ENCODE results near the gene NAIP.
"Not testable (repeated sequence)": the region's sequence is repeated elsewhere in the genome, so short reads cannot be mapped to it uniquely, and the experiment has no call there.

Gene NAIP

DNA sequence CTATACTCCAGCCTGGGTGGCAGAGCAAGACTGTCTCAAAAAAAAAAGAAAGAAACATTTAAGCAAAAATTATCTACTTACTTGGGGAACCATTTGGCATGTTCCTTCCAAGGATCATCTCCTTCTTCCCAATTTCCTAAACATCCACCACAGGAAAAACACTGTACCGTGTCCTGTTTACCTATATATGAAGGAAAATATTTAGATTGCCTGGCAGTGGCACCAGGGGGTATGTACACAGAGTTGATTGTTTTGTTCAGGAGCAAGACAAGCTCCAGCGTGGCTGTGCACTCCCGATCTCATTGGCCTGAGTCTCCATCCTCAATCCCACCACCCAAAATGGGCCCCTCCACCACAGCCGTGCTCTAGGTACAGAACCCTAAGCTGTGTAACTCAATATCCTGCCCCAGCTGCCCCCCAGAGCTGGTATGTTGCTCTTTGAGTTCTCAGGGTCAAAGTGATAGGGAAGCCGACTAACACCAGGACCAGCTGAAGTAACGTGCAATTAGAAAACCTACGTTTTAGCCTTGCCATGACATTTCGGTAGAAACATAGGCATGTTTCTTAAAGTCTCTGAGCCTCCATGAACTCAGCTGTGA is 13.8 kb downstream of the NAIP start:
- no peaks in the 10 kb centered on the region for H3K9me3 ChIP-seq (ENCODE audit: control insufficient read depth, insufficient read depth, low read length)
- H3K27me3 ChIP-seq (ENCODE audit: control insufficient read depth, insufficient read depth, low read length), result no peaks in the 10 kb centered on the region
- H3K27ac ChIP-seq (ENCODE audit: low read depth, low read length), result no peak overlapping the region
- H3K36me3 ChIP-seq (ENCODE audit: control insufficient read depth, insufficient read depth, low read length), result no peaks in the 10 kb centered on the region
- no peak overlapping the region for H3K9ac ChIP-seq (ENCODE audit: low read depth, low read length)
- 0 out of 2 replicates have a peak, but pooled peaks cover 5% of the 10 kb centered on the region for H3K4me1 ChIP-seq (ENCODE audit: control insufficient read depth, insufficient read depth, low read length)
- no peak overlapping the region for H3K4me3 ChIP-seq (ENCODE audit: low read depth, low read length)

DNA sequence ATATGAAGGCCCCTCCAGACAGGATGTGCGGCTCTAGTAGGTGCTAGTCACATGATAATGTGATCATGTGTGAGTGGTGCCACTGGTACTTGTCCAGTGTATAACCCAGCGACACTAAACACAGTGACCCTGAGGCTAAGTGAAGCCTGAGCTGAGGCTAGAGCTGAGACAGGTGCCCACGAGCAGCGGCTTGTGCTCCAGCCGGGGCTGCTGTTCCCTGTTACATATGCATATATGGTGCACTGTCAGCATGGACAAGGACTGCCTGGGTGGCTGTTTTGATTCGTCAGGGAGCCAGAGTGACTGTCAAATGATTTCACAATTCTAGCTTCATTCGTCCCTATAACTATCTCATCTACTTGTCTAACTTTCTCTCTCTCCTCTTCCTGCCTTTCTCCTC is 18.2 kb downstream of the NAIP start:
- not testable (repeated sequence) for H3K4me3 ChIP-seq (ENCODE audit: low read depth, low read length); H3K4me1 ChIP-seq (ENCODE audit: control insufficient read depth, insufficient read depth, low read length); H3K9me3 ChIP-seq (ENCODE audit: control insufficient read depth, insufficient read depth, low read length); H3K27me3 ChIP-seq (ENCODE audit: control insufficient read depth, insufficient read depth, low read length); H3K27ac ChIP-seq (ENCODE audit: low read depth, low read length); H3K9ac ChIP-seq (ENCODE audit: low read depth, low read length); H3K36me3 ChIP-seq (ENCODE audit: control insufficient read depth, insufficient read depth, low read length)

DNA sequence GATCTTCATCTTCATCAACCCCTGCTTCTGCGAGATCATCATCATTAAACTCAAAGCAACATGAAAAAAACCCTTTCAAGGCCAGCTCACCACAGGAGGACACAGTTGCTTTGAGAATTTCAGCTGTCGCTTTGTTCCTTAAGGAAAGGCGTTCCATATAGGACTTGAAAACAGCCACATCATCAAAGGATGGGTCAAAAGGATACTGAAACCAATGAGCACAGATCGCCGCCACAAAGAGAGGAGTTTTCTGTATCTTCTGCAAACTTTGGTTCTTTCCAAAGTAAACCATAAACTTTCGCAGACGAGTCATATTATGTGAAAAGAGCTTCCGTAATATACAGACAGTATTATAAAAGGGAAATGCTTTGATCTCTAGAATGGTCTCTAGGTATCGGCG is 40.3 kb downstream of the NAIP start:
- not testable (repeated sequence) for H3K27me3 ChIP-seq (ENCODE audit: control insufficient read depth, insufficient read depth, low read length); H3K27ac ChIP-seq (ENCODE audit: low read depth, low read length); H3K4me3 ChIP-seq (ENCODE audit: low read depth, low read length); H3K36me3 ChIP-seq (ENCODE audit: control insufficient read depth, insufficient read depth, low read length); H3K4me1 ChIP-seq (ENCODE audit: control insufficient read depth, insufficient read depth, low read length); H3K9ac ChIP-seq (ENCODE audit: low read depth, low read length); H3K9me3 ChIP-seq (ENCODE audit: control insufficient read depth, insufficient read depth, low read length)

DNA sequence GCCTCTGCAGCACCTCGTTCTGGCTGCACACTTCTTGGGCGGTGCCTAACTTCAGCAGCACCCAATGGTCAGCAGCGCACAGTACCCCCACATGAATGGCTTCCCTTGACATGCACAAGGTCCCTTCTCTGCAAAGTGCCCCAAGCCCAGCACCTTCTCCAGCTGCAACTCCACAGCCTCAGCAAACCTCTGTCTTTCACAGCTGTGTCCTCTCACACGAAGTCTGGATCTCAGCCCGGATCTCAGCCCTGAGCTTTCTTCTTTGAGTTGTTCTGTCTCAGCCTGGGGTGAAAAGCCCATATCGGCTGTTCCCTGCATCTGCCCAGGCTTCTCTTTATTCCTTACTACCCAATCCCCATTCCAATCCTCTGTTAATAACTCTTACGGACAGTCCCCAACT is 57.9 kb downstream of the NAIP start:
- H3K27me3 ChIP-seq (ENCODE audit: control insufficient read depth, insufficient read depth, low read length); H3K9me3 ChIP-seq (ENCODE audit: control insufficient read depth, insufficient read depth, low read length); H3K27ac ChIP-seq (ENCODE audit: low read depth, low read length); H3K4me1 ChIP-seq (ENCODE audit: control insufficient read depth, insufficient read depth, low read length); H3K9ac ChIP-seq (ENCODE audit: low read depth, low read length); H3K36me3 ChIP-seq (ENCODE audit: control insufficient read depth, insufficient read depth, low read length); H3K4me3 ChIP-seq (ENCODE audit: low read depth, low read length): not testable (repeated sequence)

DNA sequence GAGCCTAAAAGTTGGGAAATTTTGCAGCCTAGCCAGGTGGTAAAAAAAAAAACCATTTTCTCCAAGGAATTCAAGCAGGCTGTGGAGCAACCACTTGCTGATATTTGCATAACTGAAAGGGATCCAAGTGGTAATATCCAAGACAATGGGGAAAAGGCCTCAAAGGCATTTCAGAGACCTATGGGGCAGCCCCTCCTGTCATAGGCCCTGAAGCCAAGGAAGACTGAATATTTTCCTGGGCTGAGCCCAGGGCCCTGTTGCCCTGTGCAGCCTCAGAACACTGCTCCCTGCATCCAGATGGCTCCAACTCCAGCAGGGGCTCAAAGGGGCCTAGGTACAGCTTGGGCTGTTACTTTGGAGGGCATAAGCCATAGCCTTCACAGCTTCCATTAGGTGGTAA is 60.6 kb downstream of the NAIP start:
- H3K9ac ChIP-seq (ENCODE audit: low read depth, low read length); H3K36me3 ChIP-seq (ENCODE audit: control insufficient read depth, insufficient read depth, low read length); H3K27me3 ChIP-seq (ENCODE audit: control insufficient read depth, insufficient read depth, low read length); H3K4me3 ChIP-seq (ENCODE audit: low read depth, low read length); H3K27ac ChIP-seq (ENCODE audit: low read depth, low read length); H3K9me3 ChIP-seq (ENCODE audit: control insufficient read depth, insufficient read depth, low read length); H3K4me1 ChIP-seq (ENCODE audit: control insufficient read depth, insufficient read depth, low read length): not testable (repeated sequence)

DNA sequence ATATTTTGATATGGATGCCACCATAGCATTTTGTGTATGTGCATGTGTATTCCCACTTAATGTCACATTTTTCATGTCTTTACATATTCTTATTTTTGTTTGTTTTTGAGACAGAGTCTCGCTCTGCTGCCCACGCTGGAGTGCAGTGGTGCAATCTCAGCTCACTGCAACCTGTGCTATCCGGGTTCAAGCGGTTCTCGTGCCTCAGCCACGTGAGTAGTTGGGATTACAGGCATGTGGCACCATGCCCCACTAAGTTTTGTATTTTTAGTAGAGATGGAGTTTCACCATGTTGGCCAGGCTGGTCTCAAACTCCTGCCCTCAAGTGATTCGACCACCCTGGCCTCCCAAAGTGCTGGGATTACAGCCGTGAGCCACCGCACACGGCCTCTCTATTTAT is 72.1 kb downstream of the NAIP start:
- not testable (repeated sequence) for H3K27ac ChIP-seq (ENCODE audit: low read depth, low read length); H3K27me3 ChIP-seq (ENCODE audit: control insufficient read depth, insufficient read depth, low read length); H3K4me3 ChIP-seq (ENCODE audit: low read depth, low read length); H3K9me3 ChIP-seq (ENCODE audit: control insufficient read depth, insufficient read depth, low read length); H3K4me1 ChIP-seq (ENCODE audit: control insufficient read depth, insufficient read depth, low read length); H3K36me3 ChIP-seq (ENCODE audit: control insufficient read depth, insufficient read depth, low read length); H3K9ac ChIP-seq (ENCODE audit: low read depth, low read length)

DNA sequence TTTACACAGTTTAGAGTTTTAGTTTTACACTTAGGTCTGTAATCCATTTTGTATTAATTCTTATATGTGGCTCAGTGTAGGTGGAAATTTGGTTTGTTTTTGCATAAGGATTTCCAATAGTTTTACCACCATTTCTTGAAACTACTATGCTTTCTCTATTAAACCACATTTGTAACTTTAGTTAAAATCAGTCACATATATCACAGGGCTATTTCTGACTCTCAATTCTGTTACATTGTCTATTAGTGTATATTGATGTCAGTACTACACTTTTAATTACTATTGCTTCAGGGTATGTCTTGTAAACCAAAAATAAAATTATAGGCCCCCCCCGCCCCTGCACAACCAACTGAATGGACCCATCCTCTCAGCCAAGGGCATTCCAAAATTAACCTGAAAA is 92.6 kb downstream of the NAIP start:
- H3K36me3 ChIP-seq (ENCODE audit: control insufficient read depth, insufficient read depth, low read length); H3K4me1 ChIP-seq (ENCODE audit: control insufficient read depth, insufficient read depth, low read length); H3K27me3 ChIP-seq (ENCODE audit: control insufficient read depth, insufficient read depth, low read length); H3K9ac ChIP-seq (ENCODE audit: low read depth, low read length); H3K27ac ChIP-seq (ENCODE audit: low read depth, low read length); H3K9me3 ChIP-seq (ENCODE audit: control insufficient read depth, insufficient read depth, low read length); H3K4me3 ChIP-seq (ENCODE audit: low read depth, low read length): not testable (repeated sequence)

DNA sequence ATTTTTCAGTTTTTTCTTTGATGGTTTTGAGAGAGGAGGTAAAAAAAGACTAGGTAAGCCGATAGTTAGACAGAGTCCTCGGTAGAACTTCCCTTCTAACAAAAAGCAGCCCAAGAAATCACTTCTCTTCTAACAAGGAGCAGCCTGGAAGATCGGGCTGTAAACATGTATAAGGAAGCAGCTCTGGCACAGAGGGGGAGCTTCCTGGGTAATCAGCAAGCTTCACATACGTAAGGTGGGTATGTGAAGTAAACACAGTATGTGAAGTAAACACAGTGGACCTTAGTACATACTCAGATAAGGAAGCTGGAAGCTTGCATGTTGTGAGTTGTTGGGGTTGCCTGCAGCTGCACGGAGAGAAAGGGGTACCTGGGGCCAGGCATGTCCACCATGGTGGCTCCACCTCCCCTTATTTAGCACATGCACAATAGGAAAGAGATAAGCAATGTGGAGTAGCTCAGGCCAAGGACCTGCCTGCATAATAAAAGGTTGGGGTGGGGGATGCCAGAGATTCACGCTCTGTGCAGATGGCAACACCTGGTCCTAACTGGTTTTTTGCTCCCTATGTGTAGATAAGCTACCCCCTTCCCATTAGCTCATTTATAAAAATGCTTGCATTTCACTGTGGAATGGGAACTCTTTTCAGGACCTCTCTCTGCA is 93.3 kb downstream of the NAIP start:
- not testable (repeated sequence) for H3K27ac ChIP-seq (ENCODE audit: low read depth, low read length); H3K36me3 ChIP-seq (ENCODE audit: control insufficient read depth, insufficient read depth, low read length); H3K27me3 ChIP-seq (ENCODE audit: control insufficient read depth, insufficient read depth, low read length); H3K4me3 ChIP-seq (ENCODE audit: low read depth, low read length); H3K9ac ChIP-seq (ENCODE audit: low read depth, low read length); H3K9me3 ChIP-seq (ENCODE audit: control insufficient read depth, insufficient read depth, low read length); H3K4me1 ChIP-seq (ENCODE audit: control insufficient read depth, insufficient read depth, low read length)

DNA sequence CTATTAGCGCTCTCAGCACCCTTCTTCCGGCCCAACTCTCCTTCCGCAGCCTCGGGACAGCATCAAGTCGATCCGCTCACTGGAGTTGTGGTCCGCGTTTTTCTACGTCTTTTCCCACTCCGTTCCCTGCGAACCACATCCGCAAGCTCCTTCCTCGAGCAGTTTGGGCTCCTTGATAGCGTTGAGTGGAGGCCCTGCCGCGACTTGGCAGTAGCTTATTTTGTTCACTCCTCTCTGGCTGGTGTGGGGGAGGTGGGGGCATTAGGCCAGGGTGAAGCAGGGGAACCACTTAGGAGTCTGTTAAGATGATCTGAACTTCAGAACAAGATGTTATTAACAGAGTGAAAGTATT is 100.0 kb downstream of the NAIP start:
- H3K27ac ChIP-seq (ENCODE audit: low read depth, low read length); H3K4me3 ChIP-seq (ENCODE audit: low read depth, low read length); H3K9ac ChIP-seq (ENCODE audit: low read depth, low read length); H3K27me3 ChIP-seq (ENCODE audit: control insufficient read depth, insufficient read depth, low read length); H3K4me1 ChIP-seq (ENCODE audit: control insufficient read depth, insufficient read depth, low read length); H3K9me3 ChIP-seq (ENCODE audit: control insufficient read depth, insufficient read depth, low read length); H3K36me3 ChIP-seq (ENCODE audit: control insufficient read depth, insufficient read depth, low read length): not testable (repeated sequence)
